GM21367 (cell line): ENCODE data around the gene MILR1.
"Not testable (repeated sequence)": the region's sequence is repeated elsewhere in the genome, so short reads cannot be mapped to it uniquely, and the experiment has no call there.

Source experiments
- ATAC-seq: cut with Tn5 transposase; IDR thresholded peaks from one replicate; pipeline ENCODE4 v1.9.1; 2021; ENCODE audit not compliant: unreplicated experiment

Gene MILR1

GRCh38 chr17:64426596-64426995 lies 22.3 kb upstream of the MILR1 start:
- ATAC-seq, result no peak

GRCh38 chr17:64428406-64428805 lies 20.5 kb upstream of the MILR1 start:
- no peak for ATAC-seq

- not testable (repeated sequence) for ATAC-seq
Measured at GRCh38 chr17:64430036-64430435, 18.9 kb upstream of the MILR1 start.

- no peak for ATAC-seq
Measured at GRCh38 chr17:64431534-64431933, 17.4 kb upstream of the MILR1 start.

GRCh38 chr17:64437944-64438525 lies 10.9 kb upstream of the MILR1 start:
- ATAC-seq, result no peak

GRCh38 chr17:64439521-64439920 lies 9.4 kb upstream of the MILR1 start:
- not testable (repeated sequence) for ATAC-seq

- ATAC-seq, result no peak
Measured at GRCh38 chr17:64439956-64440355, 9.0 kb upstream of the MILR1 start.

- ATAC-seq, result no peak
Measured at GRCh38 chr17:64441772-64442540, 7.0 kb upstream of the MILR1 start.

GRCh38 chr17:64442541-64442971 lies 6.4 kb upstream of the MILR1 start:
- ATAC-seq, result no peak

- no peak for ATAC-seq
Measured at GRCh38 chr17:64443086-64443760, 5.7 kb upstream of the MILR1 start.

GRCh38 chr17:64447526-64447925 lies 1.4 kb upstream of the MILR1 start:
- ATAC-seq, result no peak

GRCh38 chr17:64449545-64449944 lies 630 bp downstream of the MILR1 start:
- ATAC-seq, result no peak

- ATAC-seq, result no peak
Measured at GRCh38 chr17:64455993-64456885, 7.3 kb downstream of the MILR1 start.

- ATAC-seq, result no peak
Measured at GRCh38 chr17:64457156-64457555, 8.2 kb downstream of the MILR1 start.

- no peak for ATAC-seq
Measured at GRCh38 chr17:64458756-64459155, 9.8 kb downstream of the MILR1 start.

GRCh38 chr17:64459284-64459747 lies 10.4 kb downstream of the MILR1 start:
- no peak for ATAC-seq

GRCh38 chr17:64459818-64460217 lies 10.9 kb downstream of the MILR1 start:
- not testable (repeated sequence) for ATAC-seq

- ATAC-seq, result no peak
Measured at GRCh38 chr17:64460955-64461354, 12.0 kb downstream of the MILR1 start.

- no peak for ATAC-seq
Measured at GRCh38 chr17:64461788-64462187, 12.9 kb downstream of the MILR1 start.

GRCh38 chr17:64466019-64466735 lies 17.3 kb downstream of the MILR1 start:
- no peak for ATAC-seq
